ENCODE results near the gene RRAD. TPM values are rescaled to one million over a fixed set of nuclear protein-coding genes. Genes with fewer than 3 reads are reported as not detected.

Gene RRAD
- total RNA-seq, 1 experiment from 2014 or later, result 2.8 TPM

DNA sequence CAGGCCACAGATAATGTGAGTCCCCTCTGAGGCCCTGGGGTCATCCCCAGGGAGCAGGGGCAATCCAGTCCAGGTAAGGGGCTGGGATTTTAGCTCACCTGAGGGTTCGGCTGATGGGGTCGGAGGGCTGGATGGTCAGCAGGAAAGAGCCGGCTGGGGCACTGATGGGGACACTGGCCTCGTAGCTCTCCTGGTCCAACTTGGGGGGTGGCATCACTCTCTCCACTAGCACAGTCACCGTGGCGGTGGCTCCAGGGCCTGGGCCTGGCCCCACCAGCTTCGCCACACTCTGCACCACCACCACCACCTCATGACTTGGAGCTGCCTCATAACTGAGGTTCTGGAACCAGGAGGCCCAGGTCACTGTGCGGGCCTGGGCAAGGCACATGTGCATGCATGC lies 13.5 kb downstream of the RRAD start:
- H3F3A ChIP-seq (ENCODE audit: low read length, unreplicated experiment), result no peaks in the 10 kb centered on the region
- H4K20me1 ChIP-seq (ENCODE audit: low read length), result no peaks in the 10 kb centered on the region
- ATAC-seq, result no peak
- BruUV-seq (replicated peaks), result no TSS peak
- H3K4me2 ChIP-seq (ENCODE audit: low read length), result no peak overlapping the region
- intact Hi-C loops (cut with micrococcal nuclease), result no loop called here
- H3K36me3 ChIP-seq (ENCODE audit: low read depth, low read length), result no peaks in the 10 kb centered on the region
- DNase-seq, result no peak
- no peaks in the 10 kb centered on the region for H3K27me3 ChIP-seq (ENCODE audit: low read length)
- no peak overlapping the region for H3K4me3 ChIP-seq (ENCODE audit: low read length)
- no peaks in the 10 kb centered on the region for H3K9me3 ChIP-seq (ENCODE audit: low read length)
- no peaks in the 10 kb centered on the region for H3K9me2 ChIP-seq (replicated peaks; ENCODE audit: low read length)
- TF ChIP-seq EZH2 (IDR thresholded peaks at IDR 0.05; ENCODE audit: low read length, unreplicated experiment) (no peak), EZH2phosphoT487 (IDR thresholded peaks at IDR 0.05; ENCODE audit: borderline replicate concordance, low read length) (no peak)
- TF ChIP-seq, protein P1, sequence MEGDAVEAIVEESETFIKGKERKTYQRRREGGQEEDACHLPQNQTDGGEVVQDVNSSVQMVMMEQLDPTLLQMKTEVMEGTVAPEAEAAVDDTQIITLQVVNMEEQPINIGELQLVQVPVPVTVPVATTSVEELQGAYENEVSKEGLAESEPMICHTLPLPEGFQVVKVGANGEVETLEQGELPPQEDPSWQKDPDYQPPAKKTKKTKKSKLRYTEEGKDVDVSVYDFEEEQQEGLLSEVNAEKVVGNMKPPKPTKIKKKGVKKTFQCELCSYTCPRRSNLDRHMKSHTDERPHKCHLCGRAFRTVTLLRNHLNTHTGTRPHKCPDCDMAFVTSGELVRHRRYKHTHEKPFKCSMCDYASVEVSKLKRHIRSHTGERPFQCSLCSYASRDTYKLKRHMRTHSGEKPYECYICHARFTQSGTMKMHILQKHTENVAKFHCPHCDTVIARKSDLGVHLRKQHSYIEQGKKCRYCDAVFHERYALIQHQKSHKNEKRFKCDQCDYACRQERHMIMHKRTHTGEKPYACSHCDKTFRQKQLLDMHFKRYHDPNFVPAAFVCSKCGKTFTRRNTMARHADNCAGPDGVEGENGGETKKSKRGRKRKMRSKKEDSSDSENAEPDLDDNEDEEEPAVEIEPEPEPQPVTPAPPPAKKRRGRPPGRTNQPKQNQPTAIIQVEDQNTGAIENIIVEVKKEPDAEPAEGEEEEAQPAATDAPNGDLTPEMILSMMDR (conservative IDR thresholded peaks at IDR 0.05; ENCODE audit: low read depth, low read length), result no peak
- H3K79me2 ChIP-seq (ENCODE audit: low read length), result no peaks in the 10 kb centered on the region
- POLR2A ChIA-PET (ENCODE audit: unreplicated experiment), result no interaction called here
- no peak overlapping the region for H2AFZ ChIP-seq (ENCODE audit: low read length)
- no peaks in the 10 kb centered on the region for H3K4me1 ChIP-seq (ENCODE audit: insufficient read depth, low read length)
- H3K27ac ChIP-seq (ENCODE audit: low read length), result no peak overlapping the region
- CTCF ChIA-PET, result no interaction called here
- H3K9ac ChIP-seq (ENCODE audit: low read length), result no peak overlapping the region

DNA sequence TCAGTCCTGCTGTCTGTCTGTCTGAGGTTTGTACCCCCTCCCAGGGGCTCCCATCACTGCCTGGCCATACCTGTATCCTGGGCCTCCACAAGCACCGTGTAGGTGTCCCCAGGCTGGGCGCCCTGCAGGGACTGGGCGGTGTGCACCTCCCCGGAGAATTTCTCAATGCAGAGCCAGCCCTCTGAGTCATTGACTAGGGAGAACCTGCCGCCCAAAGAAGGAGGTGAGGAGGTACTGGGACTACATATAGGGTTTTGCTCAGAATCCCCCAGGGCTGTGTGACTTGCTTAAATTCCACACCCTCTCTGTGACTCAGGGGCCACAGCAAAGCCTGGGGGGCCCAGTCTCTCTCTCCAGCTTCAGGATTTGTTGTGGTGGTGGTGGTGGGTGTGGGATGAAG lies 14.2 kb downstream of the RRAD start:
- BruUV-seq (replicated peaks), result no TSS peak
- ATAC-seq, result peak; percentile 37; the same call in 1 of the 2 replicates

More for the DNA sequence above, 14.2 kb downstream of the RRAD start:
- no peak overlapping the region for H2AFZ ChIP-seq (ENCODE audit: low read length)
- H3K27ac ChIP-seq (ENCODE audit: low read length), result no peak overlapping the region
- CTCF ChIA-PET, result no interaction called here
- H3K9me2 ChIP-seq (replicated peaks; ENCODE audit: low read length), result no peaks in the 10 kb centered on the region
- H4K20me1 ChIP-seq (ENCODE audit: low read length), result no peaks in the 10 kb centered on the region
- DNase-seq, result peak; percentile 37
- H3K9ac ChIP-seq (ENCODE audit: low read length), result no peak overlapping the region
- intact Hi-C loops (cut with micrococcal nuclease), result no loop called here
- H3K9me3 ChIP-seq (ENCODE audit: low read length), result no peaks in the 10 kb centered on the region
- H3K79me2 ChIP-seq (ENCODE audit: low read length), result no peaks in the 10 kb centered on the region
- POLR2A ChIA-PET (ENCODE audit: unreplicated experiment), result no interaction called here
- H3K36me3 ChIP-seq (ENCODE audit: low read depth, low read length), result no peaks in the 10 kb centered on the region
- no peak overlapping the region for H3K4me3 ChIP-seq (ENCODE audit: low read length)
- H3K27me3 ChIP-seq (ENCODE audit: low read length), result no peaks in the 10 kb centered on the region
- TF ChIP-seq EZH2 (IDR thresholded peaks at IDR 0.05; ENCODE audit: low read length, unreplicated experiment) (no peak), EZH2phosphoT487 (IDR thresholded peaks at IDR 0.05; ENCODE audit: borderline replicate concordance, low read length) (no peak)
- TF ChIP-seq, protein P1 (conservative IDR thresholded peaks at IDR 0.05; ENCODE audit: low read depth, low read length), result no peak
- no peaks in the 10 kb centered on the region for H3F3A ChIP-seq (ENCODE audit: low read length, unreplicated experiment)
- no peak overlapping the region for H3K4me2 ChIP-seq (ENCODE audit: low read length)
- H3K4me1 ChIP-seq (ENCODE audit: insufficient read depth, low read length), result no peaks in the 10 kb centered on the region
